HepG2 (cell line): Measurements from ENCODE around the gene GLRA3. TPM values are rescaled to one million over a fixed set of nuclear protein-coding genes. Genes with fewer than 3 reads are reported as not detected.

ENCODE experiments used
- ATAC-seq: fragments of 200-7000 bp; cut with Tn5 transposase; 3 replicates; pipeline ENCODE4 v1.9.1; 2020; ENCODE audit warnings: mild to moderate bottlenecking, moderate library complexity
- BruUV-seq: library from RNA; stranded (reverse); fragments of 400-500 nt; replicated peaks from 2 replicates; lab custom pipeline; 2021; lab: Mats Ljungman, UMichigan
- CTCF ChIA-PET: fragments of 300-600 bp; formaldehyde crosslinking; extraction: SDS; loops from one replicate; lab custom pipeline; 2021; ENCODE audit warnings: low total read pairs, inconsistent platforms, low intra/inter-chr PET ratio; lab: Yijun Ruan, JAX
- POLR2A ChIA-PET: fragments of 350-600 bp; sonication (Branson Sonifier 250); formaldehyde crosslinking; loops from one replicate; lab custom pipeline; 2020; ENCODE audit warnings: antibody characterized with exemption, inconsistent platforms; lab: Yijun Ruan, JAX
- DNase-seq: peaks from one replicate; pipeline ENCODE4 v3.0.0-alpha.2; 2015; ENCODE audit warnings: low spot score
- FAIRE-seq: peaks from 3 replicates; lab custom pipeline; 2011; peaks lifted over from hg19 to GRCh38; lab: Jason Lieb, UNC
- H2AFZ ChIP-seq: one replicate; pipeline ENCODE4 v1.6.1; 2011; ENCODE audit warnings: low read length, inconsistent platforms
- H3K27ac ChIP-seq: fragments of 300-600 bp; 3 replicates; pipeline ENCODE4 v1.8.0; 2011; ENCODE audit warnings: mixed run types, mild to moderate bottlenecking, mixed read lengths, low read length, inconsistent platforms; ENCODE audit not compliant: insufficient read depth; ENCODE audit errors: extremely low read length
- H3K27me3 ChIP-seq, 2 experiments: fragments of 200-600 bp in 1 of 2; 2 replicates in 1 of 2; 3 replicates in 1 of 2; pipeline versions ENCODE4 v1.6.0 to v1.8.0; 2011; ENCODE audit warnings: low read length in 2 of 2, mild to moderate bottlenecking in 2 of 2, moderate library complexity in 2 of 2, inconsistent platforms in 1 of 2; ENCODE audit not compliant: insufficient read depth in 2 of 2, control insufficient read depth in 1 of 2
- H3K36me3 ChIP-seq, 2 experiments: fragments of 200-600 bp in 1 of 2; replicated peaks in 1 of 2; 2 replicates in 1 of 2; 3 replicates in 1 of 2; pipeline versions ENCODE4 v1.5.1 to v1.8.0; 2011; ENCODE audit warnings: low read length in 2 of 2, inconsistent platforms in 1 of 2; ENCODE audit not compliant: insufficient read depth in 2 of 2, control insufficient read depth in 1 of 2
- H3K4me1 ChIP-seq: 2 replicates; pipeline ENCODE4 v1.5.1; 2012; ENCODE audit warnings: low read length, inconsistent platforms; ENCODE audit not compliant: insufficient read depth
- H3K4me2 ChIP-seq: 2 replicates; pipeline ENCODE4 v1.6.0; 2011; ENCODE audit warnings: low read depth, low read length, inconsistent platforms
- H3K4me3 ChIP-seq, 3 experiments: fragments of 200-600 bp in 1 of 3; sonication (generic), shearing (Covaris generic) in 1 of 3; replicated peaks in 1 of 3; 2 replicates each; pipeline ENCODE4 v1.5.1; 2011 to 2016; ENCODE audit warnings: low read length in 3 of 3, inconsistent platforms in 2 of 3, low read depth in 2 of 3, mild to moderate bottlenecking in 2 of 3, control low read depth in 1 of 3, mixed read lengths in 1 of 3; ENCODE audit not compliant: insufficient read depth in 1 of 3
- H3K79me2 ChIP-seq: one replicate; pipeline ENCODE4 v1.6.1; 2011; ENCODE audit warnings: low read length, inconsistent platforms; ENCODE audit not compliant: insufficient read depth
- H3K9ac ChIP-seq: 2 replicates; pipeline ENCODE4 v1.6.0; 2011; ENCODE audit warnings: mild to moderate bottlenecking, low read depth, low read length, inconsistent platforms; ENCODE audit not compliant: insufficient read depth
- H3K9me3 ChIP-seq: 2 replicates; pipeline ENCODE4 v1.5.1; 2012; ENCODE audit warnings: mild to moderate bottlenecking, low read length
- H4K20me1 ChIP-seq: 2 replicates; pipeline ENCODE4 v1.6.0; 2011; ENCODE audit warnings: inconsistent platforms, mild to moderate bottlenecking, low read length, moderate library complexity; ENCODE audit not compliant: insufficient read depth
- AHDC1 ChIP-seq: sonication (generic); formaldehyde crosslinking; IDR thresholded peaks from 2 replicates; pipeline ENCODE4 v1.5.1; 2020; ENCODE audit warnings: mild to moderate bottlenecking, missing genetic modification reagents, borderline replicate concordance
- FOSL1 ChIP-seq: sonication (generic); formaldehyde crosslinking; IDR thresholded peaks from 2 replicates; pipeline ENCODE4 v1.9.0; 2021; ENCODE audit warnings: missing genetic modification reagents, borderline replicate concordance
- ZBED4 ChIP-seq: sonication (generic); formaldehyde crosslinking; IDR thresholded peaks from 2 replicates; pipeline ENCODE4 v1.4.0; 2020; ENCODE audit warnings: missing genetic modification reagents, borderline replicate concordance
- ZBTB2 ChIP-seq: sonication (generic); formaldehyde crosslinking; IDR thresholded peaks from 2 replicates; pipeline ENCODE4 v1.8.0; 2022; ENCODE audit warnings: low read depth, missing genetic modification reagents
- ZNF10 ChIP-seq: sonication (generic); formaldehyde crosslinking; IDR thresholded peaks from 2 replicates; pipeline ENCODE4 v1.4.0; 2020; ENCODE audit warnings: mild to moderate bottlenecking, low read depth, missing genetic modification reagents, borderline replicate concordance
- ZSCAN22 ChIP-seq: sonication (generic); formaldehyde crosslinking; IDR thresholded peaks from 2 replicates; pipeline ENCODE4 v1.4.0; 2020; ENCODE audit warnings: mild to moderate bottlenecking, missing genetic modification reagents
- WGBS: methylation state at CpG from one replicate; pipeline ENCODE4 v1.1.6; 2017; ENCODE audit warnings: low lambda C conversion rate; 5-methylcytosine and 5-hydroxymethylcytosine counted together
- in situ Hi-C: cut with HindIII; loops from 2 replicates; pipeline ENCODE4 v1.10.0; 2017; ENCODE audit warnings: low pct_unique_long_range_greater_than_20kb; ENCODE audit not compliant: extremely low pct_ligation_motif_present
- intact Hi-C: fragments of 100-400 bp; cut with micrococcal nuclease; formaldehyde crosslinking; loops from one replicate; pipeline ENCODE4 v1.10.0; 2022; ENCODE audit not compliant: unreplicated experiment
- polyA plus RNA-seq, 8 experiments: library from polyadenylated mRNA; depleted of rRNA in 3 of 8; stranded (reverse) in 7 of 8; unstranded in 1 of 8; fragments of >200 nt; fragmentation: Illumina TruSeq in 4 of 8; extraction: Trizol in 4 of 8; gene quantifications; 2 replicates each; pipeline versions ENCODE4 v1.2.1 to v1.2.3, GENCODE V29; 2011 to 2016; ENCODE audit warnings: low read depth in 4 of 8, missing spikeins in 1 of 8, mixed read lengths in 1 of 8; ENCODE audit not compliant: insufficient read depth in 1 of 8
- total RNA-seq, 5 experiments: library from RNA; depleted of rRNA; stranded (reverse); fragments of >200 nt; fragmentation: Illumina TruSeq; extraction: Trizol; gene quantifications; 2 replicates each; pipeline ENCODE4 v1.2.3, GENCODE V29; 2016; ENCODE audit warnings: low read depth in 1 of 5

Gene GLRA3
- total and polyA plus RNA-seq, 2 of the 13 experiments (the other 11 are each of a cell fraction or from before 2014, with no cell fraction given), result not detected

GRCh38 chr4:174761451-174761850 lies 67.6 kb downstream of the GLRA3 start:
- POLR2A ChIA-PET, result no interaction called here
- Histone ChIP-seq H4K20me1 (no peaks in the 10 kb centered on the region), H2AFZ (no peak overlapping the region), H3K79me2 (no peaks in the 10 kb centered on the region), H3K27me3 (no peaks in the 10 kb centered on the region), H3K36me3 (no peaks in the 10 kb centered on the region), H3K4me1 (no peaks in the 10 kb centered on the region), H3K27ac (no peak overlapping the region), H3K4me2 (no peak overlapping the region), H3K4me3 (no peak overlapping the region), H3K9me3 (no peaks in the 10 kb centered on the region), H3K9ac (no peak overlapping the region)
- intact Hi-C loops, result loop anchor here (10.0 kb wide), 1 partner anchor 1583 kb away; no protein-coding TSS in a partner anchor
- WGBS, result 0% methylated on average over 1 of the region's 1 CpG
- ATAC-seq, result no peak
- no peak for DNase-seq
- BruUV-seq, result no TSS peak
- TF ChIP-seq AHDC1 (CRISPR knock-in tag), result no peak
- no peak for TF ChIP-seq ZSCAN22
- no peak for TF ChIP-seq ZBED4 (CRISPR knock-in tag)
- no peak for TF ChIP-seq ZBTB2
- no peak for TF ChIP-seq ZNF10 (CRISPR knock-in tag)
- TF ChIP-seq FOSL1 (CRISPR knock-in tag), result no peak
- in situ Hi-C loops, result loop anchor here (10.0 kb wide), 1 partner anchor 773 kb away; no protein-coding TSS in a partner anchor
- CTCF ChIA-PET, result no interaction called here
- no peak for FAIRE-seq
